22Rv1 (cell line): Measurements from ENCODE around the gene RAB11FIP5.

Experiments used
- ZFX ChIP-seq: fragments of 450-650 bp; IDR thresholded peaks from 2 replicates; pipeline ENCODE4 v1.6.1; 2017; ENCODE audit warnings: antibody characterized with exemption, borderline replicate concordance
- TF ChIP-seq, protein P1 (sequence below): fragments of 450-650 bp; IDR thresholded peaks from 2 replicates; pipeline ENCODE4 v1.5.1; 2017; ENCODE audit warnings: mild to moderate bottlenecking

DNA sequence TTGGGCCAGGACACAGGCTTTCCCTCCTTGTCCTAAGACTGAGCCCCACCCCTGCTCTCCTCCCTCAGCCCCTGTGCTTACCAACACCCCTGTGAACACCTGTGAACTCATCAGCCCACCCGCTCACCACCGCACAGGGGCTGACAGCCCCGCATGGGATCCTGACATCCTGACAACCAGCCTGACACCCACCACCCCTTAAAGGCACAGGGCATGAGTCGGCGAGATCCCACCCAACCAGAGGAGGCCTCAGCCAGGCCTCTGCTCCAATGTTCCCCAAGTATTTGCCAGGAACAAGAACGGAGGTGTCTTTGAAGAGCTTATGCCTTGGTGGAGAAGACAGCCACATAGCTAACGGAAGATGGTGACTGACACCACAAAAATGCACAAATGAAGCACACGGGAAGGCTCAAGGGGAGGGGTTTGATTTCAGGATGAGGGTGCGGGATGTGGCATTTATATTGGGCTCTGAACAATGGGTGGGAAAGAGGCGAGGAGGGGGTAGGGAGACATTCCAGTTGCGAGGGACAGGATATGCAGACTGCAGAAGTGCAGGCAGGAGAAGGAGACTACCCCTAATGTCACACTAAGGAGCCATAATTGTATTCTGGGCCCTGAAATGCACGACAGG lies 11.0 kb downstream of the RAB11FIP5 start:
- TF ChIP-seq, protein P1, sequence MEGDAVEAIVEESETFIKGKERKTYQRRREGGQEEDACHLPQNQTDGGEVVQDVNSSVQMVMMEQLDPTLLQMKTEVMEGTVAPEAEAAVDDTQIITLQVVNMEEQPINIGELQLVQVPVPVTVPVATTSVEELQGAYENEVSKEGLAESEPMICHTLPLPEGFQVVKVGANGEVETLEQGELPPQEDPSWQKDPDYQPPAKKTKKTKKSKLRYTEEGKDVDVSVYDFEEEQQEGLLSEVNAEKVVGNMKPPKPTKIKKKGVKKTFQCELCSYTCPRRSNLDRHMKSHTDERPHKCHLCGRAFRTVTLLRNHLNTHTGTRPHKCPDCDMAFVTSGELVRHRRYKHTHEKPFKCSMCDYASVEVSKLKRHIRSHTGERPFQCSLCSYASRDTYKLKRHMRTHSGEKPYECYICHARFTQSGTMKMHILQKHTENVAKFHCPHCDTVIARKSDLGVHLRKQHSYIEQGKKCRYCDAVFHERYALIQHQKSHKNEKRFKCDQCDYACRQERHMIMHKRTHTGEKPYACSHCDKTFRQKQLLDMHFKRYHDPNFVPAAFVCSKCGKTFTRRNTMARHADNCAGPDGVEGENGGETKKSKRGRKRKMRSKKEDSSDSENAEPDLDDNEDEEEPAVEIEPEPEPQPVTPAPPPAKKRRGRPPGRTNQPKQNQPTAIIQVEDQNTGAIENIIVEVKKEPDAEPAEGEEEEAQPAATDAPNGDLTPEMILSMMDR = no peak
- no peak for TF ChIP-seq ZFX
